C4-2B (cell line): ENCODE results near the gene RIMKLB.
"Not testable (repeated sequence)": the region's sequence is repeated elsewhere in the genome, so short reads cannot be mapped to it uniquely, and the experiment has no call there.

Experiments used
- ZFX ChIP-seq: fragments of 450-650 bp; IDR thresholded peaks from 2 replicates; pipeline ENCODE4 v1.6.1; 2017
- TF ChIP-seq, protein P1 (sequence below): fragments of 450-650 bp; conservative IDR thresholded peaks from 2 replicates; pipeline ENCODE4 v1.5.1; 2017; ENCODE audit warnings: mild to moderate bottlenecking

- TF ChIP-seq, protein P1, sequence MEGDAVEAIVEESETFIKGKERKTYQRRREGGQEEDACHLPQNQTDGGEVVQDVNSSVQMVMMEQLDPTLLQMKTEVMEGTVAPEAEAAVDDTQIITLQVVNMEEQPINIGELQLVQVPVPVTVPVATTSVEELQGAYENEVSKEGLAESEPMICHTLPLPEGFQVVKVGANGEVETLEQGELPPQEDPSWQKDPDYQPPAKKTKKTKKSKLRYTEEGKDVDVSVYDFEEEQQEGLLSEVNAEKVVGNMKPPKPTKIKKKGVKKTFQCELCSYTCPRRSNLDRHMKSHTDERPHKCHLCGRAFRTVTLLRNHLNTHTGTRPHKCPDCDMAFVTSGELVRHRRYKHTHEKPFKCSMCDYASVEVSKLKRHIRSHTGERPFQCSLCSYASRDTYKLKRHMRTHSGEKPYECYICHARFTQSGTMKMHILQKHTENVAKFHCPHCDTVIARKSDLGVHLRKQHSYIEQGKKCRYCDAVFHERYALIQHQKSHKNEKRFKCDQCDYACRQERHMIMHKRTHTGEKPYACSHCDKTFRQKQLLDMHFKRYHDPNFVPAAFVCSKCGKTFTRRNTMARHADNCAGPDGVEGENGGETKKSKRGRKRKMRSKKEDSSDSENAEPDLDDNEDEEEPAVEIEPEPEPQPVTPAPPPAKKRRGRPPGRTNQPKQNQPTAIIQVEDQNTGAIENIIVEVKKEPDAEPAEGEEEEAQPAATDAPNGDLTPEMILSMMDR: not testable (repeated sequence)
- TF ChIP-seq ZFX: not testable (repeated sequence)
Measured at GRCh38 chr12:8804833-8805232, 107.0 kb downstream of the RIMKLB start.
